ENCODE results near the gene PUS1.
A peak's percentile ranks its signal among the peaks of the same experiment; 100 is the strongest.
"Not testable (repeated sequence)": the region's sequence is repeated elsewhere in the genome, so short reads cannot be mapped to it uniquely, and the experiment has no call there.

The PUS1 gene

DNA sequence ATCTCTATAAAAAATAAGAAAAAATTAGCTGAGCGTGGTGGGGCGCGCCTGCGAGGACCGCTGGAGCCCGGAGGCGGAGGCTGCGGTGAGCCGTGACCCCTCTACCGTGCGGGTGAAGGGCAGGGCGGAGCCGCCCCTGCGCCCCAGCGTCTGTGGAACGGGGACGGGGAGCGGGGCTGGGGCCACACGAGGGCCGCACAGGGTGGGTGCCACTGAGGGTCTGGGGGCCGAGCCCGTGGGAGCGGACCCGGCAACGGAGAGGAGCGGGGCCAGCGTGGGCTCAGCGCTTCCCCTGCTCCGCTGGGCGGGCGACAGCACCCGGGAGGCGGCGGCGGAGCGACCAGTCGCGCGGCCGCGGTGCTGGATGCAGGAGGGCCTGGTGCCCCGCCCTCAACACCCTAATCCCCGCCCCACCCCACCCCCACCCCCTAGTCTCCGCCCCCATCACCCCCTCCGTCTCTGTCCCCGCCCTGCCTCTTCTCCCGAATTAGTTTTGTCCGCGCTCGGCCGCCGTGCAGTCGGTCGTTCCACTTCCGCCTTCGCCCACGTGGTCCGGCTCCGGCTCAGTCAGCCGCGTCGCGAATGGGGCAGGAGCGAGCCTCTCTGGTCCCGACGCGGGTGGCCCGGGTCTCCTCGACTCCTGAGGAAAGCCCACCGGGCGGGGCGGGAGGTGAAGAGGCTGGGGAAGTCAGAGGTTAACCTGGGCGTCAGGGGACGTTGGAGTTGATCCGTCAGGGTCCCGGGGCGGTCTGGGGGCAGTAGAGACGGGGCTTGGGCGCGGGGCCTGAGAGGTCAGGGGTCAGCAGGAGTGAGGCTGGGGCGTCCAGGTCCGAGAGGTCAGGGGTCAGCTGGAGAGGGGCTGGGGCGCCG lies at the start of gene PUS1:
Gene PUS1, plus strand, starts transcription at position 566 of the 870 bp plus-strand sequence. CDS start 447 bp downstream, outside the sequence.
- peak; percentile 93 for DNase-seq

DNA sequence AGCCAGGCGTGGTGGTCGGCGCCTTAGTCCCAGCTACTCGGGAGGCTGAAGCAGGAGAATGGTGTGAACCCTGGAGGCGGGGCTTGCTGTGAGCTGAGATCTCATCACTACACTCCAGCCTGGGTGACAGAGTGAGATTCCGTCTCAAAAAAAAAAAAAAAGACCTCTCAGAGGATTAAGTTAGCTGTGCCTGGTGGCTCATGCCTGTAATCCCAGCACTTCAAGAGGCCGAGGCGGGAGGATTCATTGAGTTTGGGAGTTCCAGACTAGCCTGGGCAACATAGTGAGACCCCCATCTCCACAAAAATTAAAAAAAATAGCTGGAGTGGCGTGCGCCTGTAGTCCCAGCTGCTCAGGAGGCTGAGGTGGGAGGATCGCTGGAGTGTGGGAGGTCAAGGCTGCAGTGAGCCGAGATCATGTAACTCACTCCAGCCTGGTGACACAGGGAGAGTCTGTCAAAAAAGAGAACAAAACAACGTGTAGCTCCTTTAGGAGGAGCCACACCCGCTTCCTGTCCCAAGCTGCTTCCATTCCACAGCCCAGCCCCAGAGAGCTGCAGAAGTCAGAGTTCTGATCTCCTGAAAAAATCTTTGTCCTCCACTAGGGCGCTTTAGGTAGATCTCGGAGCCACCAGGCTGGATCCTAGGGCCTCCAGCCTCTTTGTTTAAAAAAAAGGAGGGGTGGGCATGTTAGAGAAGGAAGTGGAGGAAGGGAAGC lies 46.1 kb upstream of the PUS1 start:
- DNase-seq: no peak

DNA sequence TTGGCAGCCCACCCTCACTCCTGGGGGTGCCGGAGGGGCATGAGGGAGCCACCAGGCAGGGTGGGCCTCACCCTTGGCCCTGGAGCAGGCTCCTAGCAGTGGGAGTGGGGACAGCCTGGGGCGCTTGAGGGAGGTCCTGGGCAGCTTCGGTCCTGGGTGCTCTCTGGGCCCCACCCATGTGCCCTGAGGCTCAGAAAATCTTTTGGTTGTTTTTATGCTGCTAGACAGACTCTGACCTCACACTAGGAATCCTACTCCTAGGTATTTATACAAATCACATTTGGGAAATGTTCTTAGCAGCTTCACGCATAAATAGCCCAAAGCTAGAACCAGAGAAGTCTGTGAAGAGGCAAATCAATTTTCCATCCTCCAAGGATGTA lies 45.6 kb upstream of the PUS1 start:
- DNase-seq: no peak

DNA sequence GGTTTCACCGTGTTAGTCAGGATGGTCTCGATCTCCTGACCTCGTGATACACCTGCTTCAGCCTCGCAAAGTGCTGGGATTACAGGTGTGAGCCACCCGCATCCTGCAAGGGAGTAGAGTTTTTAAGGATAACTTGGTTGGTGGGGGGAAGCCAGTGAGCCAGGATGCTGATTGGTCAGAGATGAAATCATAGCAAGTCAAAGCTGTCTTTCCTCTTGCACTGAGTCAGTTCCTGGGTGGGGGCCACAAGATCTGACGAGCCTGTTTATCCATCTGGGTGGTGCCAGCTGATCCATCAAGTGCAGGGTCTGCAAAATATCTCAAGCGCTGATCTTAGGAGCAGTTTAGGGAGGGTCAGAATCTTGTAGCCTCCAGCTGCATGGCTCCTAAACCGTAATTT lies 44.0 kb upstream of the PUS1 start:
- DNase-seq: not testable (repeated sequence)

DNA sequence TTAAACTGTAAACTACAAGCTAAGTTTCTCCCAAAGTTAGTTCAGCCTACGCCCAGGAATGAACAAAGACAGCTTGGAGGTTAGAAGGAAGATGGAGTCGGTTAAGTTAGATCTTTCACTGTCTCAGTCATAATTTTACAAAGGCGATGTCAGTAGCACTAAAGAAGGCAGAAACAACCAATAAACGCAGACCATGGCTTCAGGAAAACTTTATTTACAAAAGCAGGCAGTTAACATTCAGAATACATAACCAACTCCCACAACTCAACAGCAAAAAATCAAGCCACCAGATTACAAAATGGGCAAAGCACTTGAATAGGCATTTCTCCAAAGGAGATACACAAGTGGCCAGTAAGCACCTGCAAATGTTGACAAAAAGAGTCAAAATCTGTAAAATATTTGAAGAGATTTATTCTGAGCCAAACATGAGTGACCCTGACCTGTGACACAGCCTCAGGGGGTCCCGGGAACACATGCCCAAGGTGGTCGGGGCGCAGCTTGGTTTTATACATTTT lies 43.5 kb upstream of the PUS1 start:
- DNase-seq: no peak

DNA sequence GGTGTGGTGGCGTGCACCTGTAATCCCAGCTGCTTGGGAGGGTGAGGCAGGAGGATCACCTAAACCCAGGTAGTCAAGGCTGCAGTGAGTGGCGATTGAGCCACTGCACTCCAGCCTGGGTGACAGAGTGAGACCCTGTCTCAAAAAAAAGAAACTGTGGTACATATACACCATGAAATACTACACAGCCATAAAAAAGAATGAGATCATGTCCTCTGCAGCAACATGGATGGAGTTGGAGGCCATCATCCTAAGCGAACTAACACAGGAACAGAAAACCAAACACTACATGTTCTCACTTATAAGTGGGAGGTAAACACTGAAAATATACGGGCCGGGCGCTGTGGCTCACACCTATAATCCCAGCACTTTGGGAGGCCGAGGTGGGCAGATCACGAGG lies 37.4 kb upstream of the PUS1 start:
- not testable (repeated sequence) for DNase-seq

DNA sequence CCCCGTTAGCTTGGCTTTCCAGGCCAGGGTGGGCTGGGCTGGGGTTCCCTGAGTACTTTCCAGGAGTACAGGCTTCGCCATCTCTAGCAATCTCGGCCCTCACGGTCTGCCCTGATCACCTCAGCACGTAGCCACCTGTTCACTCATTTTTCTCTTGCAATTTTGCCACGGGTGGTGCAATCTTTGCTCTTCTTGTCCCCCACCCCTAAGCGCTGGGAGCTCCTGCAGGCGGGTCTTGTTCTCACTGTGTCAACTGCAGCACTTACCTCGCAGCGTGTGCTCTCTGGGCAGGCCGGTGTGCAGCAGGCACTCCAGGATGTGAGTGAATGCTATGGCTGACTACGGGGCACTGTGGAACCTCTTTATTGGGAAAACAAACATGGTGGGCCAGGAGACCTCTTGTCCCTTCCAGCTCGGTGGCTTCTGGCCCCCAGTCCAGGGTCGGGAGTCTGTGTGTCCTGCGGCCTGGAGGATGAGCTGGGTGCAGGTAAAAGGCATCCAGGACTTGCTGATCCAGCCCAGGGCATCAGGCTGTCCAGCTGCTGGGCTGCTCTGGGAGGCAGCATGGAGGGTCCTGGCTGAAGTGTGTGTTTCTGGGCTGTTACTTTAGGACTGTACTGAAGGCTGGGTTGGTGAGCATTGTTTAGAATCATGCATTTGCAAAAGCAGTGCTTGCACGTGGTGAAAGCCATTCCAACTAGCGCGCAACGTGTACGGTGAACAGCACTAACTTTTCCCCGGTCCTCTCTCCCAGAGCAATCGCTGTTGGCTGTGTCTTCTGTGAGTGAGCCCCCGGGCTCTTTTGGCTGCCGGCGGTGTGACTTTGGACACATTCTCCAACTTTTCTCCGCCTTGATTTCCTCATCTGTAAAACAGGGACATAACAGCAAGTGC lies 36.1 kb upstream of the PUS1 start:
- peak; percentile 8 for DNase-seq

DNA sequence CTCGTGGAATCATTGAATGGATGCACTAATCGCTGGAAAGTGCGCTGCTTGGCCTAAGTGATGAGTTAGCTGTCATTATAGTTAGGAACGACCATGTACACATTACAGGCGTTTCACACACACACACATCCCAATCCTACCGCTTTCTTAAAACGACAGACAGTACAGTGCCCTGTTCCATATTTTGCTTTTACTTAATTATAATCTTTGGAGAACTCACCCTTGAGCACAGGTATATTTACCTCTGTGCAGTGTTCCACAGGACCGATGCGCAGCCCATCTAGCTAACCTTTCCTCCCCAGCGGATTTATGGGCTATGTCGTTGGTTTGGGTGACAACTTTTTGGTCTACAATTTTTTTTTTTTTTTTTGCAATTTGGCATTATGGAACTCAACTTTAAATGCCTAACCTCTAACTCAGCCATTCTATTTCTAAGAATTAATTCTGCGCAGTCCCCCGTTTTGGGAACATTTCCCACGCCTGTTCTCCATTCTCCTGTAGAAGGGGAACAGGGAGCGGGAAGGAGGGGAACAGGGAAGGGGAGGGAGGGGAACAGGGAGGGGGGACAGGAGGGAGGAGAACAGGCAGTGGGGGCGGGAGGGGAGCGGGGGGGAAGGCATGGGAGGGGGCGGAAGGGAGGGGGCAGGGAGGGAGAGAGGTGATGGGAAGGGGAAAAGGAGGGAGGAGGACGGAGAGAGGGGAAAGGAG lies 35.3 kb upstream of the PUS1 start:
- peak; percentile 9 for DNase-seq

DNA sequence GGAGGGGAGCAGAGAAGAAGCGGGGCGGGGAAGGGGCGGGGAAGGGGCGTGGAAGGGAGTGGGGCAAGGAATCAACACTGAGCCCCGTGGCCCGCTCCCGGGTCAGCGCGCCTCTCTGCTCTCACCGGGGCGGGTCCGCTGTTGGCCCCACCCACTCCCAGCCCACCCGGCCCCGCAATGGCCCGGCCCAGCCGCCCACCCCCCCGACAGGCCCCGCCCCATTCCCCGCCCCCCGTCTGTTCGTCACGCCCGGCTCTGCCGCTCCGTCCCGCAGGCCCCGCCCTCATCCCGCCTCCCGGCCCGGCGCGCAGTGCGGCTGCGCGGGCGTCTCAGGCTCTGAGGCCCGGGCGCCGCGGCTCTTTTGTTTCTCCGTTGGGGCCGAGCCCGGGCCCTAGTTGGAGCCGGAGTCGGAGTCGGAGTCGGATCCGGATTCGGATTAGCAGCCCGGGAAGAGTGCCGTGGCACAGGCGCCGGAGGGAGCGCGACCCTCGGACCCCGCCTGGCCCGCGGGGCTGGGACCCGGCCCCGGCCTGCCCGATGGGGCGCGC lies 34.7 kb upstream of the PUS1 start, which contains the start of gene ULK1:
Gene ULK1, plus strand, starts transcription at position 310 of the 548 bp plus-strand sequence. CDS start 380 bp downstream, outside the sequence.
- DNase-seq: peak; percentile 93

DNA sequence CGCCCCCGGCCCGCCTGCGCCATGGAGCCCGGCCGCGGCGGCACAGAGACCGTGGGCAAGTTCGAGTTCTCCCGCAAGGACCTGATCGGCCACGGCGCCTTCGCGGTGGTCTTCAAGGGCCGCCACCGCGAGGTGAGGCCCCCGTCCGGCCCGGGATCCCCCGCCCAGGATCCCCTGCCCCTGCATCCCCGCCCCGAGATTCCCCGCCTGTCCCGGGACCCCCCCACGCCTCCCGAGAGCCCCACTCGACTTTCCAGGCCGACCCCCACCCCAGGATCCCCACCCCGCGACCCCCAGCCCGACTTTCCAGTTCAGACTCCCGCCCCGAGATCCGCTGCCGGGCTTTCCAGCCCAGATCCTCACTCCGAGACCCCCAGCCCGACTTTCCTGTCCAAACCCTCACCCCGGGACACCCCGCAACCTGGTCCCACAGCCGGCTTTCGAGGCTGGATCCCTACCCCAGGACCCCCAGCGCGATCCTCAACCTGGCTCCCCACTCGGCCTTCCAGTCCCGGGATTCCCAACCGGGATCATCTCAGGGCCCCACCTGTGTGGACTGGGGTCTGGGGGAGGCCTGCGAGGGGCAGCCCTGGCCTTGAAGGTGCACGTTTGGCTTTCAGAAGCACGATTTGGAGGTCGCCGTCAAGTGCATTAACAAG lies 34.0 kb upstream of the PUS1 start:
- DNase-seq: no peak

DNA sequence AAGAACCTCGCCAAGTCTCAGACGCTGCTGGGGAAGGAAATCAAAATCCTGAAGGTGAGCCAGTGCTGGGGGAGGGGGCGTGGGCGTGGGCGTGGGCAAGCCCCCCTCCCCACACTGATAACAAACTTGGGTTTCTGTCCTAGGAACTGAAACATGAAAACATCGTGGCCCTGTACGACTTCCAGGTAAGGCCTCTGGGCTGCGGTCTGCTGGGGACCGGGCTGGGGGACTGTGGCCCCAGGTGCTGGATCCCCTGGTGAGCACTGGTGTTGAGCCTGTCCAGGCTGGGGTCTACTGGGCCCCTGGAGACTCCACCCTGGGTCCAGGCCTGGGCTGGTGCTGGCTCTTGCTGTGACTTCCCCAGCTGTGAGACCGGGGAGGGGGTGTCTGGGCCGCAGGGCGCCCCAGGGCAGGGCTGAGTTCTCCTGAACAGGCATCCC lies 33.4 kb upstream of the PUS1 start:
- DNase-seq: no peak

DNA sequence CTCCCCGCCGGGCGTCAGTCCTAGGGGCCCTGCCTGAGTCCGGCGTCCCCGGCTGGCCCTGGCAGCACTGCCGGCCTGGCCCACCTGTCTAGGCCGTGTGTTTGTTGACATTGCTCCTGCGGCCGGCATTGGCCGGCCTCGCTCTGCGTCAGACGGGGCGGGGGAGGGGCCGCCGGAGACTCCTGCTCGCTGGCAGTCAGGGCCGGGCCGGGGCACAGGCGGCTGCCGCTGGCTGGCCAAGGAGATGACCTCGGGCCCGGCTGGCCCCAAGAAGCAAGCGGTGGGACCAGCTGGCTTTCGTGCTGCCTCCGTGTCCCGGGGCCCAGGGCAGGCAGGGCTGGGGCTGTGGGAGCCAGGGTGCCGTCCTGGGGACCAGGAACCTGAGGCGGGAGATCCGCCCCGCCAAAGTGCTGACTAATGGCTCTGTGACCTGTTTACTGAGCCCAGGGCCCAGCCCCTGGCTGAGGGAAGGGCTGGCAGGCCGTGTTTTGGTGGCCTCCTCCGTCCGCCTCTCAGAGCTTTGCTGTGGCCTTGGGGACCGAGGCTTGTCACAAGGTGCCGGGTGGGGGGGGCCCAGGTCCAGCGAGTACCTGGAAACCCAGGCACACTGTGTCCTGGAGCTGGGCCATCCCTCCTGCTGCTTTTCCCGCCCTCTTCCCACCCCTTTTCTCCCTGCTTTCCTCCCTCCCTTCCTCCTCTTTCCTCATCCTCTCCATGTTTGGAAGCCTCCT lies 32.8 kb upstream of the PUS1 start:
- DNase-seq: peak; percentile 45

DNA sequence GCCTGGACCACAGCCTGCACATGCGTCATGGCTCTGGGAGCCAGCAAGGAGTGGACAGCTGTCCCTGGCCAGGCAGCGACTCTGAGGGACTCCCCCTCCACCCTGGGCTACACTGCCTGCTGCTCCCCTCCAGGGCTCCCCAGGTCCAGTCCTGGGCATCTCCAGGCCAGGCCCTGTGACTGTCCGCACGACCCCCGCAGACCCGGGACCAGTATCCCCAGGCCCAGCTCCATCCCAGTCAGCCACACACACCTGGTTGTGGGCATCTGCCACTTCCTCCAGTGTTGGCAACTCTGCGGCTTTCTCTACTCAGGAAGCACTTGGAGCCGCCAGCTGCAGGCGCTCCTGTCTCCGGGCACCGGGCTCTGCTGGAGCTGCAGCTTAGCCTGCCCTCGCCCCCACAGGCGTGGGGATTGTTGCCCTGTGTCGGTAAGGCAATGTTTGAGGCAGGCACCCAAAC lies 32.2 kb upstream of the PUS1 start:
- no peak for DNase-seq

DNA sequence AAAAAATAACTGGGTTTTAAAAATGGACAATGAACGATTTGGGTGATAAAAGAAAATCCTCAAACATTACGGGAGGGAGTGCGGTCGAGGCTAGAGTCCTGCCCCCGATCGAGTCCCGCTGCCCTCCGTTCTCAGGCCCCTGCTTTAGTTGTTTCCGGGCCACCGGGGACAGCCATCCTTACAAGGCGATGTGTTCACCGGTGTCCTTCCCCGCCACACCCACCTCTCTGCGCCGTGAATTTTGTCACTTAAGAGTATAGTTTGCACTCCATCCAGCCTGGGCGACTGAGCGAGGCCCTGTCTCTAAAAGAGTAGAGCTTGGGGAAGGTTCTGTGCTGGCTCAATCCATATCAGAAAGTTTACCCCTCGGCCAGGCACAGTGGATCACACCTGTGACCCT lies 31.8 kb upstream of the PUS1 start:
- no peak for DNase-seq

DNA sequence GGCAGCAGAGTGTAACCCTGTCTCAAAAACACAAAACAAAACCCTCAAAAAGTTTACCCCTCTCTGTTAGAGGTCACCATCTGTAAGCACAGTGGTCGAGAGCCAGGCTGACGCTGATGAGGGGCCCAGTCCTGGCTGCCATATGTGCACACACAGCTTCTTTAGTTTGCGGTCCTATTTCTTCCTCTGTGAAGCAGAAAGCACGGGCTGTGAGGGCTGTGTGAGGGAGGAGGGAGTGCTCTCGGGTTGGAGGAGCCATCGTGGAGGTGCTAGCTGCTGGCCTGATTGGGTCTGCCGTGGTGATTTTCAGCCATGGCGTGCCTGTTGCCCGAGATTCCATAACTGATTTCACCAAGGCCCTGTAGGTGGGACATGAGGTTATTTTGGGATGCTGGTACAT lies 31.2 kb upstream of the PUS1 start:
- no peak for DNase-seq

DNA sequence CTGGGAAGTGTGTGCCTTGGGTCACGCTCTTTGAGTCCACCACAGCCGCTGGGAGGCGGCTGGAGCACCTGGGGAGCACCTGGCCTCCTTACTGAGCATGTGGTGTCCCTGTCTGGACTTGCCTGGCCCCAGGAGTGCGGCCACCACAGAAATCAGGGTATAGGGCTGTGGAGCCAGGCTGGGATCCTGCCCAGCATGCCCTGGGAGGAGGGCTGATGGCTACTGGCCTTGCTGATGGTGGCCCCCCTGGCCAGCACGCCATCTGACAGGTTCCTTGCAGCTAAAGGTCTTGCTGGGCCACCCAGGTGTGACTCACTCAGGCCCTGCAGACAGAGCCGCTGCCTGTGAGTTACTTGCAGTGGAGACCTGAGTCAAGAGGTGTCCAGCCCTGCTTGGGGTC lies 28.7 kb upstream of the PUS1 start:
- DNase-seq: no peak

DNA sequence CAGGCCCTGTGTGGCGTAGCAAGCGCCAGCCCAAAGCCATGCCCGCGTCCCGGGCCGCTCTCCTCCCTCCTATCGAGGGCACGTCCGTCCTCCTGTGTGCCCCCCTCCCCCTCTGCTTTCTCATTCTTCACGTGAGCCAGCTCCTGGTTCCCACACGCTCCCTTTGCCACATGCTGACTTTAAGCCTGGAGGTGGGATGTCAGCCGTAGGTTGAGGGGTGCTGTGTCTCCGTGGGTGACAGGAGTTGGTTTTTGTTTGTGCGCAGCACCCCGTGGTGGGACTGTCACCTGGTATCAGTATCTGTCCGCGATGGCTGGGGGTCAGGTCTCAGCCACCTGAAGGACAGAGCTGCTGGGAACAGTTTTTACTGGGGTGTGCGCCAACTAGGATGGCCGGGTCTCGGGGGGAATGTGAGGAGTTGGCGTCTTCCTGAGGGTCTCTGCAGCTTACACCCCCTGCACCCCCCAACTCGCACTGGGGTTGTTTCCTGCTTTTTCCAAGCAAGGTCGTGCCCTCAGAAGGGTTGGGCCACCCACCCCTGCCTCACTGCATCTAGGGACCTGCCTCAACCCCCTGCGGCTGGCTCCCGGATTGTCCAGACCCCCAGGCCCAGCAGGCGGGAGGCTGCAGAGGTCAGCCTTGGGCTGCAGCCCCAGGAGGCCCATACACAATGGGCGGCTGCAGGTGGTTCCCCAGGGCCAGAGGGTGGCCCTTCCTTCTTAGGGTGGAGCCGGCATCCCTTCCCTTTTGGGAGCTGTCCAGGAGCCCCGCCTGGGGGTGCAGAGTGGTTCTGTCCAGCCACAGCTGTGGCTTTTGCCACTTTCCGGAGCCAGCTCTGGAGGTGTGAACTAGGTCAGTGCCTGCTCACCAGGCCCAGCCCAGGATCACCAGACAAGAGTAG lies 27.4 kb upstream of the PUS1 start:
- no peak for DNase-seq

DNA sequence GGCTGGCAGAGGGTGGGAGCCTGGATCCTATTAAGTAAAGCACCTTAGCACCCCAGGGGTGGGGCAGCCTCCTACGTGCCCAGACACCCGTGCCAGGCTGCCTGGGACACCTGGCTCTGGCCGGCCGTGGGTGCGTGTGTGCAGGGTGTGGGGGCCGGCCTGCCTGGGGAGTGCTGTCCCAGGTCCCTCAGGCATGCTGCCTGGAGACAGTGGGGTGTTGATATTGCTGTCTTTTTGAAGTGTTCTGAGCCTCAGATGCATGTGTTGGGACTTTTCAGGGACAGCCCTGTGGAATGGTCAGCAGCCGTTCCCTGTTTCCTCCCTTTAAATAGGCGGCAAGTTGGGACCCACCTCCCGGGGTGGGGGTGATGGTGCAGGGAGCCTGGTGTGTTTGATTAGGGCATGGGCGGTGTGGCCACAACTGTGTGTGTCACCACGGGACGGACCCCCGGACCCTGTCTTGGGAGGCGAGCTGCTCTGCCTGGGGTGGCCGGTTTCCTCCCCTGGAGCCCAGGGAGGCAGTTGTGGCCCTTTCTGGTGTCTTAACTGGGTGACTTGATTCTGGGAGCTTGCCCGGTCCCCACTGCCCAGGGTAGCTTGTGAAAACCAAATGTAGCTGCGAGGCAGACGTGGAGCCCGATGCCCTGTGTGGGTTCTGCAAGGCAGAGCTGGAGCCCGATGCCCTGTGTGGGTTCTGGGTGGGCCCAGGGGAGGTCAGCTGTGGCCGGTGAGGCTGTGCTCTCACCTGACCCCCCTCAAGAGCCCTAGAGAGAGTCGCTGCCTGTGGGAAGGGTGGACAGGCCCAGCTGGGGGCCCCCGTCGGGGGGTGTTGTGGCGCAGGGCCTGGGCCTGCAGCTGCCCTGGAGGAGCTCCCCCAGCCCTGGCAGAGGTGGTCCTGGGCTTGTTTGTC lies 26.5 kb upstream of the PUS1 start:
- DNase-seq: no peak

All from NCI-H2227 treated with DMSO at 0.1 percent for 48 hours (cell line).